Choroid plexus epithelial cell (primary cell): ENCODE data around the gene PCED1B.

Source experiments
- DNase-seq: peaks from one replicate; pipeline ENCODE4 v3.0.0-alpha.2; 2010; ENCODE audit warnings: low read depth
- H3K4me3 ChIP-seq: 2 replicates; pipeline ENCODE4 v1.5.1; 2011; ENCODE audit warnings: low read depth, mild to moderate bottlenecking, control low read depth, low read length, moderate library complexity
- TF ChIP-seq, protein P1 (sequence below): conservative IDR thresholded peaks from 2 replicates; pipeline ENCODE4 v1.5.1; 2011; ENCODE audit warnings: low read depth, mild to moderate bottlenecking, control low read depth, inconsistent platforms, low read length, moderate library complexity

Gene PCED1B

DNA sequence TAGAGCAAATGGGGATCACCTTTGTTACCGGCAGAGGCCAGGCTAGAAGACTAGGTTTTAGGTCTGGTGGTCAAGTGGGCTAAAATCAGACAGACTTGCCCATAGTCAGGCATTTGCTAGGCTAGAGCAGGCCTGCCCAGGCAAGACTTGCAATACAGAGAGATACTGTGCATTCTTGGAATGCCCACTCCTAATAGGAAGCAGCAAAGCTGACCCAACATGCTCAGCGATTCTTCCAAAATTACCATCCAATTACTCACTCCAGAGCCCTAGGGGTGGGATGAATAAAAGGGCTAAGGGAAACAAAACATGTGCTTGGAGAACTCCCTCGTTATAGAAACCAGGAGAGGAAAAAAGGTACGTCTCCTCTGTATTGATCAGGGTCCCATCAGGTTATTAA, 188.2 kb downstream of the PCED1B start:
- no peak for DNase-seq
- TF ChIP-seq, protein P1, sequence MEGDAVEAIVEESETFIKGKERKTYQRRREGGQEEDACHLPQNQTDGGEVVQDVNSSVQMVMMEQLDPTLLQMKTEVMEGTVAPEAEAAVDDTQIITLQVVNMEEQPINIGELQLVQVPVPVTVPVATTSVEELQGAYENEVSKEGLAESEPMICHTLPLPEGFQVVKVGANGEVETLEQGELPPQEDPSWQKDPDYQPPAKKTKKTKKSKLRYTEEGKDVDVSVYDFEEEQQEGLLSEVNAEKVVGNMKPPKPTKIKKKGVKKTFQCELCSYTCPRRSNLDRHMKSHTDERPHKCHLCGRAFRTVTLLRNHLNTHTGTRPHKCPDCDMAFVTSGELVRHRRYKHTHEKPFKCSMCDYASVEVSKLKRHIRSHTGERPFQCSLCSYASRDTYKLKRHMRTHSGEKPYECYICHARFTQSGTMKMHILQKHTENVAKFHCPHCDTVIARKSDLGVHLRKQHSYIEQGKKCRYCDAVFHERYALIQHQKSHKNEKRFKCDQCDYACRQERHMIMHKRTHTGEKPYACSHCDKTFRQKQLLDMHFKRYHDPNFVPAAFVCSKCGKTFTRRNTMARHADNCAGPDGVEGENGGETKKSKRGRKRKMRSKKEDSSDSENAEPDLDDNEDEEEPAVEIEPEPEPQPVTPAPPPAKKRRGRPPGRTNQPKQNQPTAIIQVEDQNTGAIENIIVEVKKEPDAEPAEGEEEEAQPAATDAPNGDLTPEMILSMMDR = no peak
- H3K4me3 ChIP-seq = no peak overlapping the region

DNA sequence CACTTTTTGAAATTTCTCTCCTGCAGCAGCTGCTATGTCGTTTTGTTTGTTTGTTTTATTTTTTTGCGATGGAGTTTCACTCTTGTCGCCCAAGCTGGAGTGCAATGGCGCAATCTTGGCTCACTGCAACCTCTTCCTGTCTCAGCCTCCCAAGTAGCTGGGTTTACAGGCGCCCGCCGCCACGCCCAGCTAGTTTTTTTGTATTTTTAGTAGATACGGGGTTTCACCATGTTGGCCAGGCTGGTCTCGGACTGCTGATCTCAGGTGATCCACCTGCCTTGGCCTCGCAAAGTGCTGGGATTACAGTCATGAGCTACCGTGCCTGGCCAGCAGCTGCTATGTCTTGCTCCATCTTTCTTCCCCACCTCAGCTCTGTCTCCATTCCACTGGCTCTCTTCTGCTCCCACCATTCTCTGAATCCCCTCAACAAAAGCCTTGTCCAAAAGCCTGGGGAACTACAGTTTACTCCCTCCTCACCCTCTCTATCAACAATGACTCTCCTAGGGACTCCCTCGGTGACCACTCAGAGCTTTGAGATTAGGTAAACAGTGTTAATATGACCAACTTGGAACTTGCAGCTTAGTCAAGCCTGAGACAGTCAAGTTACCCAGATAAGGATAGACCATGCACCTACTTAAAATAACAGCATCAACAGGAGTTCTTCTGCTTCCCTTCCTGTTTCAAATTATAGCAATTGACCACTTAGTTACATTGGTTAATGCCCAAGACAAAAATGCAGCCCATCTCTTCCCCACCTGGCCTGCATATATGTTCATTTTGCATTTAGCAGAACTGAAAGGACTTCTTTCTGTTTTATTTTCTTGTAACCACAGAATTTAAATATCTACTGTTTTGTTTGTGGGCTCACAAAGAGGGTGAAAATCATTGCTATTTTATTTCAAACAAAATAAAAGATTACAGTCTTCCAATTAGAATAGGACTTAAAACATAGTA, 189.4 kb downstream of the PCED1B start:
- TF ChIP-seq, protein P1 = no peak
- no peak overlapping the region for H3K4me3 ChIP-seq
- DNase-seq = no peak

DNA sequence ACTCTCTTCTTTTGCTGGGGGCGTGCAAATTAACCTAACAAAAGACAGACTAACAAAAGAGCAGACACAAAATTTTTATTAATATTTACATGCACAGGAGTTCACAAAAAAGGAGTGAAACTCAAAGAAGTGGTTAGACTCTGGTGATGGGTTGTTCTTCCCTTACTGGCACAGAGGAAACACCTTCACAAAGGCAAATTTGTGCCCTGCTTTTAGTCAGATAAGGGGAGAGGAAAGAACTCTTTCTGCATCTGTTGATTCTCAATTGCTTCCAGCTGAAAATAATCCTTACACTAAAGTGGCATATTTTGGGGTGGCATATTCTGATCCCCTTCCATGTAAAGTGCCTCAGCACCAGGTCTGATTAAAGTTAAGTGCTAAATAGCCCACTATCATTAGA, 190.5 kb downstream of the PCED1B start:
- DNase-seq = no peak
- no peak overlapping the region for H3K4me3 ChIP-seq
- TF ChIP-seq, protein P1 = no peak

DNA sequence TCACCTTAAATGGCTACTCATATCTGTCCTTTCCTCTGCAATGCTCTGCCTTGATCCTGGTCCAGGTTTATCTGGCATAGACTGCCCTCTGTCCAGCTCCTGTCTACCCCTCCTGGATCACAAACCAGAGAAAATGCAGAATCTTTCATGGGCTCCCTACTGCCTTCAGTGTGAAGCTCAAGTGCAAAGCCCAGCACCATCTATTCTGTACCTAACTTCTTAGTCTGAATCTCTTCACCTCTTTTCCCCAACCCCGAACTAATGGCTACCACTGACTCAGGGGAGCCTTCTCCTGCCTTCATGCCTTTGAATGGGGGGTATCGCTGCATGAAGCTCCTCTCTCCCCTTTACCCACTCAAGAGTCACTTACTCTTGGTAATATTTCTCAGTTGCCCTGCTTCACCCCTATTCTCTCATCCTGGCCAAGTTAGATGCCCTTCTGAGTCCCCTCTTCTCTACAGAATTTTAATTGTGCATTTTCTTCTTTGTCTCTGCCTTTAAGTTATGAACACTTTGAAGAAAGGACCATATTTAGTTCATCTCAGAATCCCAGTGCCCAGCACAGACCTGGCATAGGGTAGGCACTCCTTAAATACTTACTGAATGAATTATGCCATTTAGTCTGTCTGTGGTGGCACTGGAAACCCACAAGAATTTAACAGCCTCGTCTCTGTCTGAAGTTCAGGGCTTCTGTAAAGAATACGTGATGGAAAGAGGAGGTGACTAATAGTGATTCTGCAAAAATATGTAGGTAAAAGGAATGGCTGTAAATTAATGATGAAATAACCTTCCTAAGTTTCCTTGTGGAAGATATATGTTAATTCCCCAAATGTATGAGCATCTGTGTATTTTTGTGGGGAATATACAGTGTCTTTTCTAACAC, 191.6 kb downstream of the PCED1B start:
- peak; percentile 82 for DNase-seq
- no peak overlapping the region for H3K4me3 ChIP-seq

DNA sequence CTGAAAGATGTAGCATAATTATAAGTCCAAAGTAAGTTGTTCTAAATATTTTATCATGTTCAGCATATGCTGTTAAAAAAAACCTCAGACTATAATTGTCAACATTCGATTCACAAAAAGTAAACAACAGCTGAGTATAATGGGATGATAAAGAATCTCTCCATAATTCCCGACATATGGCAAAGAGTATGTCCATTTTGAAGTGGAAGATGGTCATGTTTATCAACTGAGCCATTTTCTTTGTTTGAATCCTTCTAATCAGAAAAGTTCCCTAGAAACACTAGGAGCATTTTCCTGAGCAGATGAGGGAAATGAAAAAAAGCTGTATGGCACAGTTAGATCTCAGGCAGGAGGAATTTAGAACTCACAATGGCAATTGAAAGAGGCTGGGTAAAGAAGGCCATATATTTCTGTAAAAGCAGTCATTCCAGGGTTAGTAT, 192.4 kb downstream of the PCED1B start:
- TF ChIP-seq, protein P1 = no peak
- DNase-seq = no peak
- no peak overlapping the region for H3K4me3 ChIP-seq

More for the DNA sequence above, 191.6 kb downstream of the PCED1B start:
- TF ChIP-seq, protein P1 = no peak

DNA sequence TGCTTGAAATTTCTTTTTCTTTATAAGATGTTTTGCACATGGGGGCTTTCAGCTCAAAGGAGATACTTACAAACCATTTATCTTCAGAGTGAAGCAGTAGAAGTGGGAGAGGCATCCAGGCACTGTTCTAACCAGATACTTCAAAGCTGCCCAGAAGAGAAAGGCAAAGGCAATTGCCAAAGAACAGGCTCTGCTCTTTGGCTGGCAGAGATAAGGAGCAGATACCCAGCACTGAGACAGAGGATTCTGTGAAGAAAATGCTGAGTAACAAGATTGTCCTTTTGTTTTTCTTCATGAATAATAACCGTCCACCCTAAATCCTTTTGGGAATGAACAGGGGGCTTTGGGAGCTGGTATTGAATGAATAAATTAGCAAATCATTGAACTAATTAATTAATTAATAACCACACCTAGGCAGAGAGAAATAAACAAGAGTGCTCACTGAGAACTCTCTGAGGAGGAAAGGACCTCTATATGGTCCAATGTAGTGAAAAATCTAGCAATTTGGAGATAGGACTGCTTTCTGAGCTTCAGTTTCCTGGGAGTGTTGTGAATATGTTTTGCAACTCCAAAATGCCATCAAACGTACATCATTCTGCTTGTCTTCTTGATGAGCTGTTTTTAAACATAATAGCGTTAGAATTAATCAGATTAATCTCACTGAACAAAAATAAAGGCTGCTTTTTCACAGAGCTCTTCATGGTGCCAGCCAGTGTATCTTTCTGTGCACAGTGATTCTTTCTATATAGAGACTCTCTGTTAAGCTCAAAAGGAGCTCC, 193.2 kb downstream of the PCED1B start:
- peak; percentile 46 for DNase-seq
- TF ChIP-seq, protein P1 = no peak
- no peak overlapping the region for H3K4me3 ChIP-seq
